D721Med (cell line): Measurements from ENCODE around the gene RAD54L.

Experiments used
- DNase-seq: peaks from one replicate; pipeline ENCODE4 v3.0.0; 2011; ENCODE audit warnings: low spot score; ENCODE audit not compliant: insufficient read length
- FAIRE-seq: peaks from 2 replicates; lab custom pipeline; 2011; peaks lifted over from hg19 to GRCh38; lab: Jason Lieb, UNC
- TF ChIP-seq, protein P1 (sequence below): IDR thresholded peaks from 2 replicates; pipeline ENCODE4 v1.5.1; 2012; ENCODE audit warnings: mild to moderate bottlenecking, control low read depth; ENCODE audit not compliant: insufficient read depth; ENCODE audit errors: missing control alignments

RAD54L gene

DNA sequence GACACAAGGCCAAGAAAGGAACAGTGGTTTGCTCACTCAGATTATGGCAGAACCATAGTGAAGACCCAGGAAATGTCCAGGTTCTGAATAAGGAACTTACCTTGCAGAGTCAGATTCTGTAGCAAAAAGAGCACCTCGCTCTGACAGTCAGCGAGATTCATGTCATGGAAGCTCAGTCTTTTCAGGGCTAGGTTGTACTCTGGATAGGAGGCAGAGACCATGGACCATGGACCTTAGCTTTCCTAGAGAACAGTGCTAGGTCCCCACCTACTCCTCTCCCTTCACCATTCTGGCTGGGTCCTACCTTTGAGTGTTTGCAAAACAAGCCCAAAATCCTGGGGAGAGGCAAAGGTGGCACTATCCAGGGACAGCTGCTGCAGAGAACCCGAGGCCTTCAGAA is 32.5 kb downstream of the RAD54L start:
- TF ChIP-seq, protein P1, sequence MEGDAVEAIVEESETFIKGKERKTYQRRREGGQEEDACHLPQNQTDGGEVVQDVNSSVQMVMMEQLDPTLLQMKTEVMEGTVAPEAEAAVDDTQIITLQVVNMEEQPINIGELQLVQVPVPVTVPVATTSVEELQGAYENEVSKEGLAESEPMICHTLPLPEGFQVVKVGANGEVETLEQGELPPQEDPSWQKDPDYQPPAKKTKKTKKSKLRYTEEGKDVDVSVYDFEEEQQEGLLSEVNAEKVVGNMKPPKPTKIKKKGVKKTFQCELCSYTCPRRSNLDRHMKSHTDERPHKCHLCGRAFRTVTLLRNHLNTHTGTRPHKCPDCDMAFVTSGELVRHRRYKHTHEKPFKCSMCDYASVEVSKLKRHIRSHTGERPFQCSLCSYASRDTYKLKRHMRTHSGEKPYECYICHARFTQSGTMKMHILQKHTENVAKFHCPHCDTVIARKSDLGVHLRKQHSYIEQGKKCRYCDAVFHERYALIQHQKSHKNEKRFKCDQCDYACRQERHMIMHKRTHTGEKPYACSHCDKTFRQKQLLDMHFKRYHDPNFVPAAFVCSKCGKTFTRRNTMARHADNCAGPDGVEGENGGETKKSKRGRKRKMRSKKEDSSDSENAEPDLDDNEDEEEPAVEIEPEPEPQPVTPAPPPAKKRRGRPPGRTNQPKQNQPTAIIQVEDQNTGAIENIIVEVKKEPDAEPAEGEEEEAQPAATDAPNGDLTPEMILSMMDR, result no peak
- FAIRE-seq (no peak), DNase-seq (no peak)

DNA sequence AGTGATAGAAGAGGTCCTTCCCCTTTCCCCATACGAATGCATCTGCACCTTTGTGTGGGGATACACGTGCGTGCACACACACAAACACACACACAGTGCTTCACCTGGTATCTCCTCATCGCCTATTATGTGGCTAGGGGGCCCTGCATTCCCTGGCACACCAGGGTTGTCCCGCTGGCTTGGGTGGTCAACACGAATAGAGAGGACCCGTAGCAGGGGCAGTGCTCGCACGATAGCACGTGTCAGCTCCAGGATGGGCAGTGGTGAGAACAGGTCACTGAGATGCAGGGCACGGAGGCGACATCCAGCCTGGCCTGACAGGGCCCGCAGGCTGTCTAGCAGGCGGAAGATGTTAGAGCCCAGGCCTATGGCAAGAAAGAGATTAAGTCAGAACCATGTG is 33.5 kb downstream of the RAD54L start:
- FAIRE-seq (no peak), DNase-seq (no peak)
- TF ChIP-seq, protein P1, result no peak

DNA sequence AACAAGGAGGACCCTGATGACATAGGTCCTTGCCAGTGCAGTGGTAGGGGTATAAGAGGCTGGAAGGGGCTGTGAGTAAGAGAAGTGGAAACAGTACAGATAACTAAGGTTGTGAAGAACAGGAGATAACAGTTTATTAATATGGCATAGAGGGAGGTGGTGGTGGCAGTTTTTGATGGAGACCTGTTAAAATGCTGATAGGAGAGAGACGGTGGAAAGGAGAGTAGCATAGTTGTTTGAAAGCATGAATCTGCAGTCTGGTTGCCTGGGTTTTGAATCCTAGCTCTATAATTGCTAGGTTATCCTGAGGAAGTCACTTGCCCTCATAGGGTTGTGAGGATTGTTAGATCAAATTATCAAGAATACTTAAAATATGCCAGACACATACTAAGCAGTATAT is 36.5 kb downstream of the RAD54L start:
- no peak for FAIRE-seq
- TF ChIP-seq, protein P1, result no peak
- DNase-seq, result no peak

DNA sequence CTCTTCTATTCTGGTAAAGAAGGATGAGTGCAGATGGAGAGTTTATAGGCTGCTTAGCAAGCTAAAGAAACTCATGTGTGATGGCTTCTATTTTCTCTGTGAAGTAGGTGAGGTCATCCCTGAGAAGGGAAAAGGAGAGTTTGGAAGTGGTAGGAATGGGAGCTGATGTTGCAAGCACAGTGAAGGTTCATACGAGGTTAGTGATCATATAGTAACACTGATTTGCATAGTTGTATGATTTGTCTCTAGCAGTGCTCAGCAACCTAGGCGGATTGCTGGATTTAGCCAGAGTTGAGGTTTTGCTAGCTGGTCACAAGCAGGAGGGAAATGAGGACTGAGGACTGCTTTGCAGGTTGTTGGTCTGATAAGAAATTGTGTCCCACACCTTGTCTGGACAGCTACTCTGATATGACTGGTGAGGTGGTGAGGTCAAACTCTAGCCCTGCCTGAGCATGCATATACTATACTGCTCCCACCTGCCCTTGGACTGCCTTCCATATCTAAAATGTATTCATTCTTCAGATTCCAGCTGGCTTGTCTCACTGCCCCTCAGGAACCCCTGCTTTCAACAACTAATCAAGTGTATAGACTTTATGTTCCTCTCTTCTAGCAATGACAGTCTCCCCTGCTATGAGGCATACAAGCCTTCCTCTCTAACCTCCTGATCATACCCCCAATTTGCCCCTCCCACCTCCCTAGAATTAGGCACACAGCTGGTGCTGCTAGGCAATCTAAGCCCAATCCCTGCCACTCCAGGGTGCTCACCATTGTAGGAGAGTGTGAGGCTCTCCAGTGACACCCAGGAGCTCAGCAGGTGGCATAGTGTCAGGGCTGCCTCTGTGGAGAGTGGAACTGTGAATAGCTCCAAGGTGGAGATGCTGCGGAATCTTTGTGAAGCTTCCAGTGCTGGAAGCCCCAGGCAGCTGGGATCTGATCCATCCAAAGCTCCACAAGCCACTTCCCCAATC is 37.3 kb downstream of the RAD54L start:
- FAIRE-seq (no peak), DNase-seq (no peak)

DNA sequence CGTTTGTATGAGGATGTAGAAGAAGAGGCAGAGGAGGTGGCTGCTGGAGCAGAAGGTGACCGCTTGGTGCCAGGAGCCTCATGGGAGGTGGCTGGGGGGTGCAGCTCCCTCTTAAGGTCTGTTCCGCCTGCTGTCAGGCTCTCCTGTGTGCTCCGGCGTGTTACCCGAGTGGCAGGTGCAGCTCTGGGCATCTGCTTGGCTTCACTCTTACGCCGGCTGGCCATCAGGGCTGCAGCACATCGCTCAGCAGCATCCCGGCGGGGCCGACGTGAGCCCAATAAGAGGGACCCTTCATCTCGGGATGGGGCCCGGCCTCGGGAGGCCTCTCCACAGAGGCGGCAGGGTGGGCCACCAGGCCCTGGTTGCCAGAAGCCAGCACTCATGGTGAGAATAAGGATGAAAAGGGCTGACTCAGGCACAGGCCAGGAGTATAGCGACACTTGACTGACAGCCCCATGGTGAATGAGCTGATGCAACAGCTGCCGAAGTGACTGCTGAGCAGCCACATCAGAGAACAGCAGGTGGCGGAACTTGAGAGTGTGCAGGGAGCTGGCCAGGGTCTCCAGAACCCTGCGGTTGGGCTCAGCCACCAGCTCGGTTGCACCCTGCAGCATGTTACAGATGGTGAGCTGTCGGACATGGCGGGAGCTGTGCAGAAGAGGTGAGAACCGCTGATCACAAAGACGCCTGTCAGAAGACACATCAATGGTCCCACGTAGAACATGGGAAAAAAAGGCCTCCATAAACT is 38.3 kb downstream of the RAD54L start:
- TF ChIP-seq, protein P1, result no peak
- FAIRE-seq (no peak), DNase-seq (no peak)

More for the DNA sequence above, 37.3 kb downstream of the RAD54L start:
- TF ChIP-seq, protein P1, result no peak

DNA sequence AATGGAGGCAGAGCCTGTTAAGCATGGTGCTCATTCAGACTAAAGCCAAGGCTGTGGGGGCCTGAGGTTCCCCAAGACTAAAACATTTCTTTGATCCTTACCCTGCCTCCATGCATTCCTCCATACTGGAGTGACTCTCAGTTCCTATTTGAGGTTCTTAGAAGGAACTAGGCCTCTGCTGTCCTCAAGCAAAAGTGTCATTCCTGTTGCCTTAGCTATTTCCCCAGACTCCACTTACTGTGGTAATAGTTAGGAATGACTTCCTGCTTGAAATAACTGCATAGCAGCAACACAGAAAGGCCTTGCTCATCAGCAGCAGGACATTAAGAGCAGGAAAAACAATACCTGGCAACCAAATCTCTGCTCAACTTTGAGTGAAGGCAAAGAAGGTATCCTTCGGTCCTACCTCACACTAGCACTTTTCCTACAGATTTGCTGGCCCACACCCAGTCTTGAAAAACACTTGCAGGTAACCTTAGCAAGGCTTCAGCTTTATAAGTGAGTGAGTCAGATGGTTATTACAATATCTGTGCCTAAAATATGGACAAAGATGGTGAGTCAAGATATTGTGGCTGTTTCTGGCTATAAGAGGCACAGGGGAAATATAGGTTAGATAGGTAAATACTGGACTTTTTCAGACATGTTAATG is 41.0 kb downstream of the RAD54L start:
- FAIRE-seq (no peak), DNase-seq (no peak)
- TF ChIP-seq, protein P1, result no peak
